Activated CD4-positive, alpha-beta T cell treated with anti-CD3 and anti-CD28 coated beads, Interleukin-2, Interleukin-6, amounts not matched to agents 100 ng/mL and 50 ng/mL, durations not matched to agents 16 hours and 8 hours (primary cell): ENCODE data around the gene SLIT3.

Source experiments
- DNase-seq: peaks from one replicate; pipeline ENCODE4 v3.0.0-alpha.2; 2020

Gene SLIT3

DNA sequence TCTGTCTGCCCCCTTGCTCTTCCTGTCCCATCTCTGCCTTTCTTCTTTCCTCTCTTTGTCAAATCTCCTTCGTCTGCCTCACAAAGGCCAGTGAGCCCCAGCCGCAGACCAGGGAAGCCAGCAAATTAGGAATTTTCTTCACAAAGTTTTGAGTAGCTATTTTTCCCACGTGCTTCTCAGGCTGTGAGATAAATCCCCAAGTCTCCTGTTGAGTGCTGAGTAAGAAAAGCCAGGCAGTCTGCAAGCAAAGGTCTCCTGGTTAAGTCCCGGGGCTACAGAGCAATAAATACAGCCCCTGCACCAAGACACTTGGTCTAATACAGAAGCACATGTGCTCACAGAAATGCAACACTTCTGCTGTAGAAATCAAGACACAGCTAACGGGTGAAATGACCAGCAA, 284.9 kb downstream of the SLIT3 start:
- DNase-seq: no peak

GRCh38 chr5:169013846-169014245, 287.1 kb downstream of the SLIT3 start:
- no peak for DNase-seq

DNA sequence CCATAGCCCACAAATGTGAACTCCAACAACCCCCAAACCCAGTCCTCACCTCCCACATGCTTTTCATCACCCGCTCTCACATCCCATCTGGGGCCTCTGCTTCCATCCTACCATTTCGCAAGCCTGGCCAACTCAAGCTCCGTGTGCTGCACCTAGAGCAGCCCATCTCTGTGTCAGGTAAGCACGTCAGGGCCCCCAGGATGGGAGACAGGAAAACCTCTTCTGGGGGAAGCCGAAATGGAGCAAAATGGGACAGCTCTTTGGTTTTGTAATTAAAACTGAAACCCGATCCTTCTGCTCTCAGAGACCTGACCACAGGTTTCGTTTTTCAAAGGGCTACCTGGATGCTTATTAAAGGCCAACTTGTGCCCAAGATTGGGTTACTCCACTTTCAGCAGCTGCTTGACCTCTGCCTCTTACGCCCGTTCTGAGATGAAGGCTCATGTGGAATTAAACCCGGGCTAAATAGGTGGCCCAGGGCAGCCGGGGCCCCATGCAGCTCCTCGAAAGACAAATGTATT, 287.7 kb downstream of the SLIT3 start:
- DNase-seq: no peak

GRCh38 chr5:169012450-169012849, 288.5 kb downstream of the SLIT3 start:
- no peak for DNase-seq

GRCh38 chr5:169011451-169011850, 289.5 kb downstream of the SLIT3 start:
- no peak for DNase-seq

DNA sequence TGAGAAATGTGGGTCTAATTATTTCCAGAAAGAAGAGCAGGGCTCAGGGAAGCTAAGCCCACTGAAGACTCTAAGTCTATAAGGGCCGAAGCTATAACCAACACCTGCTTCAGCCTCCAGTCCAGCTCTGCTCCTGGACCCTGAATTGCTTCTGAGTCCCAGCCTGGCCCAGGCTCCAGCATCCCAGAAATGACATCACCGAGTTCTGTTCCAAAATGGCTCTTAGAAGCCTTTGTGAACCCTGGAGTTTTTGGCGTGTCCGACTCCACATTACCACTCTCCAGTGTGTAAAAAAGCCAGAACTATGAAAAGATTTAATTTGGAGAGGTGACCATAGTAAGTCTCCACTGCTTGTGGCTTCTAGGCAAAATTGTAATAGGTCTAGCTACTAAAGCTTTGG, 289.9 kb downstream of the SLIT3 start:
- no peak for DNase-seq

GRCh38 chr5:169009123-169009522, 291.8 kb downstream of the SLIT3 start:
- no peak for DNase-seq

- no peak for DNase-seq
Observed at GRCh38 chr5:169006842-169007790, 293.8 kb downstream of the SLIT3 start.

DNA sequence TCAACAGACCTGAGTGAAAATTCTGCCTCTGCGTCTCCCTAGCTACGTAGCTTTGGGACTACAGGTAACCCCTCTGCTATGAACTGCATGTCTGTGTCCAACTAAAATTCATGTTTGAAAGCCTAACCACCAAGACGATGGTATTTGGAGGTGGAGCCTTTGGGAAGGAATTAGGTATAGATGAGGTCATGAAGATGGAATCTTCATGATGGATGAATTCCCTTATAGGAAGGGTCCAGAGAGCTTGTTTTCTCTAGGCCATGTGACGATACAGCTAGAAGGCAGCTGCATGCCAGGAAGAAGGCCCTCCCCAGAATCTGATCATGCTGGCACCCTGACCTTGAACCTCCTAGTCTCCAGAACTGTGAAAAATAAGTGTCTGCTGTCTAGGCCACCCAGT, 296.4 kb downstream of the SLIT3 start:
- DNase-seq: no peak

GRCh38 chr5:169003721-169004541, 297.0 kb downstream of the SLIT3 start:
- no peak for DNase-seq

GRCh38 chr5:169002953-169003555, 297.9 kb downstream of the SLIT3 start:
- no peak for DNase-seq

DNA sequence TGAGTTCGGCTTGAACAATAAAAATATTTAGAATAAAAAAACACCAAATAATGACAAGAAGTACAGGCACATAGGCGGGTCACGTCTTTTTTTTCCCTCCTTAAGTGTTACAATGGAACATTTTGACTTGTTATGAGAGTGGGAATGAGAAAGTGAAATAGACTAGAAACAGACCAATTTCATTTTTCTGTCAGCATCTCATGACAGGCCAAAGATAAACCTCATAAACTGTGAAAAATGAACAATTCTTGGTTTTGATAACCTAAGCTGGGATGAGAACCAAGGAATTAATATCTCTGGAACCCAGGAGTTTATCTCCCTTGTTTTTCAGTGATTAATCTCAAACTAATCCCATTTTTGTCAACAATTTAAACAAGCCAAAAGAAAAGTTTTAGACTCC, 299.5 kb downstream of the SLIT3 start:
- DNase-seq: no peak

GRCh38 chr5:168995024-168995423, 305.9 kb downstream of the SLIT3 start:
- no peak for DNase-seq

GRCh38 chr5:168992687-168993086, 308.3 kb downstream of the SLIT3 start:
- no peak for DNase-seq

DNA sequence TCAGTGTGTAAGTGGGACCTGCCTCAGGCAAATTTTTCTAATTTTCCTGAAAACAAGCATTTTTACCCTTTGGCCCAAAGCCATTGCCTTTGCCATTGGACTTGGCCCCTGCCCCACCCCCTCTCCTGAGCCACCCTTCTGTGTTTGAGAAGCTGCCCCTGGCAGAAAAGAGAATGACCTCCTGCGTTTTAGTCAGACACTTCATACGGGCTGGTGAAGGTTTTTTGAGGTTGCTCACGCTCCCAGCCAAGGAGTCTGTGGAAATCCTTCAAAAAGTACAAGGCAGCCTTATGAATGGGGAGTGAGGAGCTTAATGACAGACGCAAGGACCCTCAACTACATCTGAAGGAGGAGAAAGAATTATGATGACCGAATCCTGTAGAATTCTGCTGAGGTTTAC, 308.9 kb downstream of the SLIT3 start:
- no peak for DNase-seq

GRCh38 chr5:168991311-168991710, 309.6 kb downstream of the SLIT3 start:
- DNase-seq: no peak

GRCh38 chr5:168990679-168991078, 310.3 kb downstream of the SLIT3 start:
- no peak for DNase-seq

DNA sequence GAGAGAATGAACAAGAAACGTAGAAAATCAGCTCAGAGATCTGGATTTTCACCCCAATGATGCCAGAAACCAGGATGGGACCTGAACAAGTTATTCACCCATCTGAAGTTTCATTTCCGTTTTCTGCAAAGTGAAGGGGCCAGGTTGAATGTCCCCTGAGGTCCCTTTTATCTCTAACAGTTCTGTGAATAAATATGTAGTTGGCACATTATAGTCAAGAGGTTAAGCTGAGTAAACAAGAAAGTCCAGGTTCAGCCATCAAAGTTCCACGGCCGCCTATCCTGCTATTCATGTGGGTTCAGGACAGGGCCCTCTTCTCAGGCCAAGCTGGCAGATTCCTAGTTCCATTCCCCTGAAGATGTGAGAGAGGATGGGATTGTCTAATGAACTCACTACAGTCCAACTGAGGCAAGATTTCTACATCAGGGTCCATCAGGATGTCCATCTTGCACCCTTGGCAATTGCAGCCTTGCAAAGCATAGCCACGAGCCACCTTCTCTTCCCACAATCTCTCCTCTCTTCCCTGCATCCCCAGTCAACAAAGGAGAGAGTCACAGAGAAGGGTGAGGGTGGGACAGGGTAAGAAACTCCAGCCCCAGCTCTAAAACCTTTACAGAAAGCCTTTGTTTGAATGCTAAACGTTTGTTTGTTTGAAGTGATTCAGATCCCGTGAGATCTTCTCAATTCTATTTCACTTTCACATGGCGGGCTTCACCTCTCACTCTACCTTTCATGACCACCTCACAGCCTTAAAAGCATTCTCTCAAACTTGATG, 311.0 kb downstream of the SLIT3 start:
- no peak for DNase-seq

DNA sequence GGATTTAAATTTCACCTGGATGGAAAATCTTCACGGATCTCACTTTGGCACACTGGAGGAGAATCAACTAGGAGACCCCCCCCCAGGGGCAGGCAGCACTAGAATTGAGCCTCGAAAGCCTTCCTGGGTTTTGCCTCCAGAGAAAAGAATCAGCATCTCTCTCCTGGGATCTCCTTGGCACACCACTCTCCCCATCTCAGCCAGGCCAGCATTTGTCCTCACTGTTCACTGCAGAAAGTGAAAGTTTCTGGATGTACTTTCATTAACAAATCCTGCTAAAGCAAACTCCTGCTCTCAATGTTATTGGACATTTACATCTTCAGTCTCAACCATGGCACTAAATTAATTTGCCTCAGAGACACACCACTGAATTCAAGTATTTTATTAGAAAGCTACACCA, 312.2 kb downstream of the SLIT3 start:
- no peak for DNase-seq

DNA sequence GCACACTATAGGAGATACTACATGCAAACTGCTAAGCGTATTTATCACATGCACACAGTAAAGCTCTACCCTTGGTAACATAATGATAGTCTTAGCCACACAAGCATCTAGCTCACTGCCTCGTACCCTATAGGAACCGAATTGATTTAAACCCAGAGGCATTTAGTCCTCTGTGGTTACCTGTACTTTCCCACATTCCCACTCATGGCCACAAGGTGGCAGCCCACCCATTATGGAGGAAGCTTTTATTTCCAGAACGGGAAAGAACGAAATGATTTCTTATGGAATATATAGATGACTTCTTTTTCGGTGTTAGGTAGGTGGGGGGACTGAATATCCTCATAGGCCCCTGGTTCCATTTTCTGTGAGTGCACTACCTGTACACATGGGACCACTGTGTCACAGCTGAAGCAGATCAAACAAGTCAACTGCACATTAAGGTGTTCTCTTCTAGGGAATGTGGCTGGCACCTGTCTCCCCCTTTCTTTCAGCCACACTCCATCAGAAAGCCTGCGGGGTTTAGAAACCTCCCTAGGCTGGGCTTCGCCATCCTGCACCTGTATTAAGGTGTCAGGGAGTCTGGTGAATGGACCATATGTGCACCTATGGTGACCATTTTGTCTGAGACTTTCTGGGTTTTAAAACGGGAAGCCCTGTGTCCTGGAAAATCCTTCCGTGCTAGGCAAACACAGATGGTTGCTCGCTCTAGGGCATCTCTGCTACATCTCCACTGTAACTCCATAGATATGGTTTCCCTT, 313.2 kb downstream of the SLIT3 start:
- DNase-seq: peak; percentile 65

DNA sequence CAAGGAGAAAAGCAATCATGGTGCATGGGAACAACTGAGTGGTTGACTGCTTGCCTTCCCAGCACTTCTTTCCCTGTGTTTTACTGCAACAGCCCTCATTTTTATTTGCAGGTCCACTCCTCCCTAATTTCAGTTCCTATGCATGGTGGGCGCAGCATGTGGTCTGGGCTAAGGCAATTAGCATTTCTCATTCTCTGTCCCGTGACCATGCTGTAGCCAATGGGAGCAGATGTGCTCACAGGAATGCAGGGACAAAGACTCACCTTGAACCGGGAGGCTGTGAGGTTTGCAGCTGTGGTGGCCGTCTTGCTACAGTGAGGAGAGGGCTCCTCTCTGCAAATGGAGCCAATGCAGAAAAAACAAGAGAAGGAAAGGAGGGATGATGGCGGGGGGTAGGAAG, 315.5 kb downstream of the SLIT3 start:
- DNase-seq: no peak
